ENCODE results near the gene SBNO2. TPM values are rescaled to one million over a fixed set of nuclear protein-coding genes. Genes with fewer than 3 reads are reported as not detected.
A peak's percentile ranks its signal among the peaks of the same experiment; 100 is the strongest.

Gene SBNO2
- total RNA-seq, 4 donors from 2014 or later, result 26.4 to 71.0 (median 57.8) TPM

GRCh38 chr19:1163283-1163933 is 10.7 kb downstream of the SBNO2 start:
- no peak for TF ChIP-seq POLR2A (IDR thresholded peaks at IDR 0.05)
- TF ChIP-seq, protein P1, sequence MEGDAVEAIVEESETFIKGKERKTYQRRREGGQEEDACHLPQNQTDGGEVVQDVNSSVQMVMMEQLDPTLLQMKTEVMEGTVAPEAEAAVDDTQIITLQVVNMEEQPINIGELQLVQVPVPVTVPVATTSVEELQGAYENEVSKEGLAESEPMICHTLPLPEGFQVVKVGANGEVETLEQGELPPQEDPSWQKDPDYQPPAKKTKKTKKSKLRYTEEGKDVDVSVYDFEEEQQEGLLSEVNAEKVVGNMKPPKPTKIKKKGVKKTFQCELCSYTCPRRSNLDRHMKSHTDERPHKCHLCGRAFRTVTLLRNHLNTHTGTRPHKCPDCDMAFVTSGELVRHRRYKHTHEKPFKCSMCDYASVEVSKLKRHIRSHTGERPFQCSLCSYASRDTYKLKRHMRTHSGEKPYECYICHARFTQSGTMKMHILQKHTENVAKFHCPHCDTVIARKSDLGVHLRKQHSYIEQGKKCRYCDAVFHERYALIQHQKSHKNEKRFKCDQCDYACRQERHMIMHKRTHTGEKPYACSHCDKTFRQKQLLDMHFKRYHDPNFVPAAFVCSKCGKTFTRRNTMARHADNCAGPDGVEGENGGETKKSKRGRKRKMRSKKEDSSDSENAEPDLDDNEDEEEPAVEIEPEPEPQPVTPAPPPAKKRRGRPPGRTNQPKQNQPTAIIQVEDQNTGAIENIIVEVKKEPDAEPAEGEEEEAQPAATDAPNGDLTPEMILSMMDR (IDR thresholded peaks at IDR 0.05), result no peak
- Histone ChIP-seq H3K36me3 (peaks cover 0 to 16% (median 0%) of the 10 kb centered on the region in 3 donors), H3K27ac (no peak overlapping the region), H3K4me3 (no peak overlapping the region), H3K4me1 (peaks cover 0 to 24% (median under 1%) of the 10 kb centered on the region in 4 donors), H3K9me3 (no peaks in the 10 kb centered on the region), H3K27me3 (no peaks in the 10 kb centered on the region)
- peak in 1 of 3 donors; percentile 52 for DNase-seq

DNA sequence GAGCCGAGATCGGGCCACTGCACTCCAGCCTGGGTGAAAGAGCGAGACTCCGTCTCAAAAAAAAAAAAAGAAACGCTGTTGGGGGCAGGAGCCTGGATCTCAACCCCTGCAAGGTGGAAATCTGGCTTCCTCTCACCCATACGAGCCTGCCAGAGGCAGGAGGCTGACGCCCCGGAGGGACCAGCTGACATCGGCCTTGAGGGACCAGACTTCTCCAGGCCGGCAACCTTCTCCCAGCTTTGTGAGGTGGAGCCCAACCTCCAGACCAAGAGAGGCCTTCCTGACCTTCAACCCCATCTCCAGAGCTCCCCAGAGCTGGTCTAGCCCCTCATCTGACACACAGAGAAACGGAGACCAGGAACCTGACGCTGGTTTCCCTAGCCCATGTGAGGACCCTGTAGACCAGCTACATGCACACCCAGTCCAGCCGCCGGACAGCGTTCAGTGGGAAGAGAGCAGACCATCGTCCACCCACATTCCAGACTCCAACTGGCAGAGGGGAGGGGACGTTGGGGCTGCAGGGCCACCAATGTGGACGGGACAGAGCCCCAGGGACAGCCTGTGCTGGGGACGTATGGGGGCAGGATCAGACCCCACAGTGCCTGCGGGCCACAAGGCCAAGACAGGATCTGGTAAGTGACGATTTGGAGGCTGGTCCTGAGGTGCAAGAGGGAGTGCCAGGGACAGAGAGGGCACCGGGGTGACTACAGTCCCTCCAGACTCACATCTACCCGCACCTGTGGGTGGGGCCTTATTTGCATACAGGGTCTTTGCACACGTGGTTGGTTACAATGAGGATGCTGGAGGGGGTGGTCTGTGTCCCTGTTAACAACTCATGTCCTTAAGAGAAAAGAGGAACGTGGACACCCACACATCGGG is 11.4 kb downstream of the SBNO2 start:
- Histone ChIP-seq H3K9me3 (no peaks in the 10 kb centered on the region), H3K27me3 (no peaks in the 10 kb centered on the region), H3K4me3 (no peak overlapping the region), H3K27ac (no peak overlapping the region), H3K4me1 (peaks cover 0 to 16% (median 0%) of the 10 kb centered on the region in 4 donors), H3K36me3 (peaks cover 0 to 20% (median 0%) of the 10 kb centered on the region in 3 donors)
- TF ChIP-seq POLR2A (IDR thresholded peaks at IDR 0.05), result no peak
- TF ChIP-seq, protein P1 (IDR thresholded peaks at IDR 0.05), result no peak
- no peak for DNase-seq

GRCh38 chr19:1161716-1162115 is 12.4 kb downstream of the SBNO2 start:
- Histone ChIP-seq H3K27me3 (no peaks in the 10 kb centered on the region), H3K27ac (no peak overlapping the region), H3K4me3 (no peak overlapping the region), H3K4me1 (peaks cover 0 to 10% (median 0%) of the 10 kb centered on the region in 4 donors), H3K36me3 (peaks cover 0 to 16% (median 0%) of the 10 kb centered on the region in 3 donors), H3K9me3 (no peaks in the 10 kb centered on the region)
- DNase-seq, result peak in 1 of 3 donors; percentile 71
- TF ChIP-seq POLR2A (IDR thresholded peaks at IDR 0.05), result no peak
- TF ChIP-seq, protein P1 (IDR thresholded peaks at IDR 0.05), result no peak

GRCh38 chr19:1159864-1160595 is 14.0 kb downstream of the SBNO2 start:
- H3K4me1 ChIP-seq, result peaks cover 0 to 26% (median 5%) of the 10 kb centered on the region in 4 donors
- no peaks in the 10 kb centered on the region for H3K27me3 ChIP-seq
- no peaks in the 10 kb centered on the region for H3K9me3 ChIP-seq
- no peak overlapping the region for H3K4me3 ChIP-seq
- DNase-seq, result no peak
- peaks cover 0 to 15% (median 0%) of the 10 kb centered on the region in 3 donors for H3K36me3 ChIP-seq
- H3K27ac ChIP-seq, result no peak overlapping the region
- TF ChIP-seq, protein P1 (IDR thresholded peaks at IDR 0.05), result no peak
- TF ChIP-seq POLR2A (IDR thresholded peaks at IDR 0.05), result no peak

- no peak for DNase-seq
- no peak for TF ChIP-seq POLR2A (IDR thresholded peaks at IDR 0.05)
- TF ChIP-seq, protein P1 (IDR thresholded peaks at IDR 0.05), result no peak
- Histone ChIP-seq H3K9me3 (no peaks in the 10 kb centered on the region), H3K36me3 (peaks cover 0 to 18% (median 0%) of the 10 kb centered on the region in 3 donors), H3K27ac (no peak overlapping the region), H3K4me1 (peaks cover 0 to 34% (median 7%) of the 10 kb centered on the region in 4 donors), H3K4me3 (no peak overlapping the region), H3K27me3 (no peaks in the 10 kb centered on the region)
Measured at GRCh38 chr19:1158885-1159448, 15.1 kb downstream of the SBNO2 start.

Data from Peyer's patch (tissue), 4 donors.